Peyer's patch (tissue), 4 donors: ENCODE measurements around the gene BRD3.

Experiments
- CTCF ChIP-seq, 6 experiments: fragments of 450-650 bp in 4 of 6; fragments of 200-600 bp in 2 of 6; sonication (generic) in 1 of 6; IDR thresholded peaks; one replicate each; pipeline ENCODE4 v1.5.1; 2017 to 2019; ENCODE audit warnings: antibody characterized with exemption in 6 of 6, mild to moderate bottlenecking in 3 of 6, moderate library complexity in 1 of 6
- POLR2A ChIP-seq, 2 donors: fragments of 450-650 bp; IDR thresholded peaks; one replicate each; pipeline ENCODE4 v1.5.1; 2017; ENCODE audit warnings: antibody characterized with exemption in 2 of 2, mild to moderate bottlenecking in 2 of 2, moderate library complexity in 2 of 2

GRCh38 chr9:134061688-134062371, 6.0 kb downstream of the BRD3 start:
- TF ChIP-seq CTCF (IDR thresholded peaks at IDR 0.05) (no peak), POLR2A (IDR thresholded peaks at IDR 0.05) (no peak)
